Loucy (cell line): ENCODE data around the gene RITA1.

Experiments used
- EZH2phosphoT487 ChIP-seq: fragments of 200-600 bp; IDR thresholded peaks from 2 replicates; pipeline ENCODE4 v1.6.1; 2018; ENCODE audit warnings: antibody characterized with exemption, mild to moderate bottlenecking, moderate library complexity, borderline replicate concordance
- TF ChIP-seq, protein P1 (sequence below): fragments of 200-600 bp; sonication (generic); conservative IDR thresholded peaks from 2 replicates; pipeline ENCODE4 v1.5.1; 2014; ENCODE audit warnings: mild to moderate bottlenecking, antibody characterized with exemption, low read length

- TF ChIP-seq EZH2phosphoT487, result no peak
- TF ChIP-seq, protein P1, sequence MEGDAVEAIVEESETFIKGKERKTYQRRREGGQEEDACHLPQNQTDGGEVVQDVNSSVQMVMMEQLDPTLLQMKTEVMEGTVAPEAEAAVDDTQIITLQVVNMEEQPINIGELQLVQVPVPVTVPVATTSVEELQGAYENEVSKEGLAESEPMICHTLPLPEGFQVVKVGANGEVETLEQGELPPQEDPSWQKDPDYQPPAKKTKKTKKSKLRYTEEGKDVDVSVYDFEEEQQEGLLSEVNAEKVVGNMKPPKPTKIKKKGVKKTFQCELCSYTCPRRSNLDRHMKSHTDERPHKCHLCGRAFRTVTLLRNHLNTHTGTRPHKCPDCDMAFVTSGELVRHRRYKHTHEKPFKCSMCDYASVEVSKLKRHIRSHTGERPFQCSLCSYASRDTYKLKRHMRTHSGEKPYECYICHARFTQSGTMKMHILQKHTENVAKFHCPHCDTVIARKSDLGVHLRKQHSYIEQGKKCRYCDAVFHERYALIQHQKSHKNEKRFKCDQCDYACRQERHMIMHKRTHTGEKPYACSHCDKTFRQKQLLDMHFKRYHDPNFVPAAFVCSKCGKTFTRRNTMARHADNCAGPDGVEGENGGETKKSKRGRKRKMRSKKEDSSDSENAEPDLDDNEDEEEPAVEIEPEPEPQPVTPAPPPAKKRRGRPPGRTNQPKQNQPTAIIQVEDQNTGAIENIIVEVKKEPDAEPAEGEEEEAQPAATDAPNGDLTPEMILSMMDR, result no peak
Observed at GRCh38 chr12:113220593-113221180, 35.2 kb downstream of the RITA1 start.
